ENCODE measurements around the gene RNU5B-1.

RNU5B-1 gene

DNA sequence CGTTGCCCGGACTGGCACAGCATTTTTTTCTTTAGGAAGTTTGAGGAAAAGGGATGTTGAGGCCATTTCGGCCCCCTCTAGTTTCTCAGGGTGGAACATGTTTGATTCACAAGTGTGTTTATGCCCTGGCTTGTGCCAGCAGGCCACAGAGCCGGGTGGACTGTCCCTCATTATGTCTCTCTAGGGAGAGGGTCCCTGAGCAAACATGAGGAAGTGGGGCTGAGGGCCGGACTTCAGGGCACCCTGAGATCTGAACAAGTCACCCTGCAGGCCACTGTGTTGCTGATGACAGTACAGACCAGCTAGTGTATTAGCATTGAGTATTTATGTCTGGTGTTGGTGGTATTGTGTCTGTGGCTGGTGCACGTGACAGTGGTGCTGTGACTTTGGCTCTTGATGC is 34.9 kb downstream of the RNU5B-1 start:
- Histone ChIP-seq H3K4me1 (peaks cover 60% of the 10 kb centered on the region), H3K36me3 (no peaks in the 10 kb centered on the region), H3K27me3 (no peaks in the 10 kb centered on the region), H3K4me3 (ENCODE audit: low read depth, low read length) (no peak overlapping the region), H3K9me3 (no peaks in the 10 kb centered on the region)
- no peak for DNase-seq
- TF ChIP-seq, protein P1, sequence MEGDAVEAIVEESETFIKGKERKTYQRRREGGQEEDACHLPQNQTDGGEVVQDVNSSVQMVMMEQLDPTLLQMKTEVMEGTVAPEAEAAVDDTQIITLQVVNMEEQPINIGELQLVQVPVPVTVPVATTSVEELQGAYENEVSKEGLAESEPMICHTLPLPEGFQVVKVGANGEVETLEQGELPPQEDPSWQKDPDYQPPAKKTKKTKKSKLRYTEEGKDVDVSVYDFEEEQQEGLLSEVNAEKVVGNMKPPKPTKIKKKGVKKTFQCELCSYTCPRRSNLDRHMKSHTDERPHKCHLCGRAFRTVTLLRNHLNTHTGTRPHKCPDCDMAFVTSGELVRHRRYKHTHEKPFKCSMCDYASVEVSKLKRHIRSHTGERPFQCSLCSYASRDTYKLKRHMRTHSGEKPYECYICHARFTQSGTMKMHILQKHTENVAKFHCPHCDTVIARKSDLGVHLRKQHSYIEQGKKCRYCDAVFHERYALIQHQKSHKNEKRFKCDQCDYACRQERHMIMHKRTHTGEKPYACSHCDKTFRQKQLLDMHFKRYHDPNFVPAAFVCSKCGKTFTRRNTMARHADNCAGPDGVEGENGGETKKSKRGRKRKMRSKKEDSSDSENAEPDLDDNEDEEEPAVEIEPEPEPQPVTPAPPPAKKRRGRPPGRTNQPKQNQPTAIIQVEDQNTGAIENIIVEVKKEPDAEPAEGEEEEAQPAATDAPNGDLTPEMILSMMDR (IDR thresholded peaks at IDR 0.05; ENCODE audit: low read depth, low read length), result no peak

- Histone ChIP-seq H3K4me1 (peaks cover 55% of the 10 kb centered on the region), H3K9me3 (no peaks in the 10 kb centered on the region)
- TF ChIP-seq, protein P1 (IDR thresholded peaks at IDR 0.05; ENCODE audit: low read depth, low read length), result no peak
These were observed 35.4 kb downstream of the RNU5B-1 start for GRCh38 chr15:65339920-65340319.

GRCh38 chr15:65342493-65342892 is 38.0 kb downstream of the RNU5B-1 start:
- H3K27me3 ChIP-seq, result no peaks in the 10 kb centered on the region
- peaks cover 30% of the 10 kb centered on the region for H3K4me1 ChIP-seq
- no peaks in the 10 kb centered on the region for H3K9me3 ChIP-seq
- no peak for DNase-seq
- TF ChIP-seq, protein P1 (IDR thresholded peaks at IDR 0.05; ENCODE audit: low read depth, low read length), result no peak
- no peak overlapping the region for H3K4me3 ChIP-seq (ENCODE audit: low read depth, low read length)
- H3K36me3 ChIP-seq, result no peaks in the 10 kb centered on the region

More at GRCh38 chr15:65339920-65340319, 35.4 kb downstream of the RNU5B-1 start:
- Histone ChIP-seq H3K4me3 (ENCODE audit: low read depth, low read length) (no peak overlapping the region), H3K27me3 (no peaks in the 10 kb centered on the region), H3K36me3 (no peaks in the 10 kb centered on the region)
- no peak for DNase-seq

- TF ChIP-seq, protein P1 (IDR thresholded peaks at IDR 0.05; ENCODE audit: low read depth, low read length), result no peak
These were observed 39.0 kb downstream of the RNU5B-1 start for GRCh38 chr15:65343374-65343981.

DNA sequence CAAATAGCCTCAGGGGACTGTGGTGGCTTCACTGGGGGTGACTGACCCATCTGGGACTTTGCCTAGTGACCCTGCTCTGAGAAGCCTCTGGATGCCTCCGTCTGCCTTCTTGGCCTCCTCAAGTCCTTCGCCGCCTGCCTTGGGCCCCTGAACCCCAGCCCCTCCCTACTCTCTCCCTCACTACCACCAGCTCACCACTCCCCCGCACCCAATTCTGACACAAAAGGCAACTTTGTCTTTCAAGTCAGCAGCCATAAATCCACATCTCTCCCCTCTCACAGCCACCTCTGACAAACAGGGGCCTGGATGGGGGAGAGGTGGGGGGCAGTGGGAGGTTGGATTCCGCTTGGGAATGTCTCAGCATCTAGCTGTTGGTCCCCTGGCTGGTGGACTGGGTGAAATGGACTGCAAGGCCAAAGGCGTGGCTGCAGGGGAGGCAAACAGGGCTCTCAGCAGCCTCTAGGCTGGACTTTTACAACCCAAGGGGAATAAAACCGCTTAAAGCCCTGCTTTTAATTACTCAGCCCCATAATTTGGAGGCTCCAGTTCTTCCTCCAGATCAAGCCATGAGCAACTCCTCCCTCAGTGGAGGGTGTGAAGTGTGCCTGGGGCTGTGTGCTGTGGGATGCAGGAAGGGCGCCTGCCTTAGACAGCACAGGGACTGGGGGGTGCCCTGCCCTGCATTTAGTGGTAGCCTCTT is 39.9 kb downstream of the RNU5B-1 start:
- DNase-seq, result no peak
- no peaks in the 10 kb centered on the region for H3K27me3 ChIP-seq
- TF ChIP-seq, protein P1 (IDR thresholded peaks at IDR 0.05; ENCODE audit: low read depth, low read length), result no peak
- H3K36me3 ChIP-seq, result no peaks in the 10 kb centered on the region
- H3K4me1 ChIP-seq, result peaks cover 15% of the 10 kb centered on the region
- H3K4me3 ChIP-seq (ENCODE audit: low read depth, low read length), result no peak overlapping the region
- no peaks in the 10 kb centered on the region for H3K9me3 ChIP-seq

More at GRCh38 chr15:65343374-65343981, 39.0 kb downstream of the RNU5B-1 start:
- Histone ChIP-seq H3K36me3 (no peaks in the 10 kb centered on the region), H3K4me3 (ENCODE audit: low read depth, low read length) (no peak overlapping the region), H3K27me3 (no peaks in the 10 kb centered on the region), H3K9me3 (no peaks in the 10 kb centered on the region), H3K4me1 (peaks cover 22% of the 10 kb centered on the region)
- DNase-seq, result no peak

DNA sequence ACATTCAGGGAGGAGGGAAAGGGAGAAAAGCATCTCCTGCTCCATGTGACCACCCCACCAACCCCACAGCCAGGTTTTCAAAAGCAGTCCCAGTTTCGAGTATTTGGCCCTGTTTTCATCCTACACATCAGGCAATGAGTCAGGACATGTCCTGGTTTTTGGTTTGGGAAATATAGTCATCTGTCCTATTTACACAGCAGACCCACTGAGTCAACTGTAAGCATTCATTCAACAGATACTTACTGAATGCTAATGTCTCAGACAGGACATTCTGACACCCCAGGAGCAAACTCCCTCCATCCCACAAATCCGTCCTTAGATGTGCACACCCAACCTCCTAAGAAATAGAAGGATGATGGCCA is 40.4 kb downstream of the RNU5B-1 start:
- peaks cover 10% of the 10 kb centered on the region for H3K4me1 ChIP-seq
- no peaks in the 10 kb centered on the region for H3K27me3 ChIP-seq
- no peaks in the 10 kb centered on the region for H3K9me3 ChIP-seq

More for the DNA sequence above, 40.4 kb downstream of the RNU5B-1 start:
- TF ChIP-seq, protein P1 (IDR thresholded peaks at IDR 0.05; ENCODE audit: low read depth, low read length), result no peak
- no peak overlapping the region for H3K4me3 ChIP-seq (ENCODE audit: low read depth, low read length)
- no peak for DNase-seq
- no peaks in the 10 kb centered on the region for H3K36me3 ChIP-seq
